ENCODE data around the gene NPAS2.

The NPAS2 gene

DNA sequence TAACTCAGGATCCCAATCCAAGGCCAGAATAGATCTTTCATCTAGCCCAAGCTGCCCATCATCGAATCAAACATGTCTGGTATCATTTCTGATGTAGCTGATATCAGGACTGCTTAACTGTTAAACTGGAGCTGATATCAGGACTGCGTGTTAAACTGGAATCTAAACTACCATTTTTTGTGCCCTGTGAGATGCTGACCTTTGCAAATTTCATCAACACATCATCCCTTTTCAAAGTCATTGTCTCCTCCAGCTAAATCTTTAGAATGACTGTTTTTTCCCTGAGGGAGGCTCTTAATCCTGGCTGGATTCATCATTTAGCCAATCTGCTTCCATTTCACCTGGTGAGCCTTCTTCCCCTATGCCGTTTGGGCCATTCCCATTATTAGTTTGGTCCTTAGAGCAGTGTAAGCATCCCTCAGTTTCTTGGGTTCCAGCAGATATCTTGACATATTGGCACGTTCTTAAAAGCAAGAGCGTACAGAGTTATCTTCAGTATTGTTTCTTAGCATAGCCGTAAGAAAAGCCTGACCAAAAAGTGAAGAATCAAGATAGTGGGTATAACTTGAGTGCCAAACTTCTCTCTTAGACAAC is 194.4 kb downstream of the NPAS2 start:
- H3K27ac Mint-ChIP-seq: no peak overlapping the region
- no peak overlapping the region for H3K4me3 Mint-ChIP-seq
- H3K9me3 Mint-ChIP-seq: no peaks in the 10 kb centered on the region
- H3K4me1 Mint-ChIP-seq: no peaks in the 10 kb centered on the region
- H3K36me3 Mint-ChIP-seq (ENCODE audit: low read depth): peaks cover 76% of the 10 kb centered on the region
- TF ChIP-seq, protein P1, sequence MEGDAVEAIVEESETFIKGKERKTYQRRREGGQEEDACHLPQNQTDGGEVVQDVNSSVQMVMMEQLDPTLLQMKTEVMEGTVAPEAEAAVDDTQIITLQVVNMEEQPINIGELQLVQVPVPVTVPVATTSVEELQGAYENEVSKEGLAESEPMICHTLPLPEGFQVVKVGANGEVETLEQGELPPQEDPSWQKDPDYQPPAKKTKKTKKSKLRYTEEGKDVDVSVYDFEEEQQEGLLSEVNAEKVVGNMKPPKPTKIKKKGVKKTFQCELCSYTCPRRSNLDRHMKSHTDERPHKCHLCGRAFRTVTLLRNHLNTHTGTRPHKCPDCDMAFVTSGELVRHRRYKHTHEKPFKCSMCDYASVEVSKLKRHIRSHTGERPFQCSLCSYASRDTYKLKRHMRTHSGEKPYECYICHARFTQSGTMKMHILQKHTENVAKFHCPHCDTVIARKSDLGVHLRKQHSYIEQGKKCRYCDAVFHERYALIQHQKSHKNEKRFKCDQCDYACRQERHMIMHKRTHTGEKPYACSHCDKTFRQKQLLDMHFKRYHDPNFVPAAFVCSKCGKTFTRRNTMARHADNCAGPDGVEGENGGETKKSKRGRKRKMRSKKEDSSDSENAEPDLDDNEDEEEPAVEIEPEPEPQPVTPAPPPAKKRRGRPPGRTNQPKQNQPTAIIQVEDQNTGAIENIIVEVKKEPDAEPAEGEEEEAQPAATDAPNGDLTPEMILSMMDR (IDR thresholded peaks at IDR 0.05; ENCODE audit: unreplicated experiment in 3 of 3): no peak
- H3K27me3 Mint-ChIP-seq (ENCODE audit: low read depth): no peaks in the 10 kb centered on the region

DNA sequence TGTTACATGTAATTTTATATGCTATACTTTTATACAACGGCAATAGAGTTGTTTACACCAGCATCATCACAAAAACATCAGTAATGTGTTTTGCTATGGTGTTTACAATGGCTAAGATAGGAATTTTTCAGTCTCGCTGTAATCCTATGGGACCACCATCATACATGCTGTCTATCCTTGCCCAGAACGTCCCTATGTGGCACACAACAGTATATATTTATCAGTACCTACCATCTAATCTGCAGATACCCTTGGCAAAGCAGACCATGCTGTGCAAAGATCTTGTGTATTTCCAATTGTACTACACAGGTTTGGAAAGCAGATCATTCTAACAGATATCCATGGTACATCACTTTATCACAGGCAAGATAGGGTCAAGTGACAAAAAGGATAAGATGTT is 197.4 kb downstream of the NPAS2 start:
- no peak overlapping the region for H3K27ac Mint-ChIP-seq
- H3K36me3 Mint-ChIP-seq (ENCODE audit: low read depth): peaks cover 77% of the 10 kb centered on the region

DNA sequence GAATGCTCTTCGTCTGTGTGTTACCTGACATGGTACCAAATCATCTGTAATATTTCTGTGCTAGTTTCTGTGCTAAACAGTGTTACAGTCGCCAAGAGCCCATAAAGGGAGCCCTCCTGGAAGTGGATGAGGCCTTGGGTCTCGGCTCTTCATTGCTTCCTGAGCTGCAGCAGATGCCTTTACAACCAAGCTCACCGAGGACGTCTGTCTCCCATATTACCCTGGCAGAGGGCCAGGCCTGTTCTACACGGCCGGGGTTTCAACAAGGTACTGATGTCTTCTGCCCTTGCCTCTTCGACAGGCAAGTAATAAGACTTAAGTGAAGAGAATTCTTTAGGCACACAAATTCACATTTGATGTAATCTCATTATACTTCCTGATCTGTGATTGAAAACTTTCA is 199.0 kb downstream of the NPAS2 start:
- TF ChIP-seq, protein P1 (IDR thresholded peaks at IDR 0.05; ENCODE audit: unreplicated experiment in 3 of 3): no peak
- H3K36me3 Mint-ChIP-seq (ENCODE audit: low read depth): peaks cover 73% of the 10 kb centered on the region
- H3K4me3 Mint-ChIP-seq: no peak overlapping the region
- H3K27ac Mint-ChIP-seq: peak overlapping the region in 1 of 3 experiments; percentile 46
- no peaks in the 10 kb centered on the region for H3K4me1 Mint-ChIP-seq
- H3K9me3 Mint-ChIP-seq: no peaks in the 10 kb centered on the region
- no peaks in the 10 kb centered on the region for H3K27me3 Mint-ChIP-seq (ENCODE audit: low read depth)

More for the DNA sequence above, 197.4 kb downstream of the NPAS2 start:
- no peaks in the 10 kb centered on the region for H3K4me1 Mint-ChIP-seq
- no peaks in the 10 kb centered on the region for H3K27me3 Mint-ChIP-seq (ENCODE audit: low read depth)
- no peaks in the 10 kb centered on the region for H3K9me3 Mint-ChIP-seq
- no peak overlapping the region for H3K4me3 Mint-ChIP-seq
- TF ChIP-seq, protein P1 (IDR thresholded peaks at IDR 0.05; ENCODE audit: unreplicated experiment in 3 of 3): no peak

DNA sequence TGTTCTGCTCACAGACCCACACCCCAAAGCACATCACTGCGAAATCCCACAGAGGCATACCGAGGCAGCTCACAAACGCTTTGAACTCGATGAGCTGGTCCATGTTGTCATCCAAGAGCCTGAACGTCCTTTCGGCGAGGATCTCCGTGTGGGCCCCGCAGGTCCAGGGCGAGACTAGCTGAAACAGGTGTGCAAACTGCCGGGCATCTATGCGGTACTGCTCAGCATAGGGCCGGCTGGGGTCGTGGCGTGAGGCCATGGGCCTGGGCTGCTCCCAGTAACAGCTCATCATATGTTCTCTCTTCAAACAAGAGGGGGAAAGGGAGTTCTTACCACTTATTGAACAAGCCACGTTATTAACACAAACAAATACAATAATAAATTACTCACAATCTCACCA is 202.3 kb downstream of the NPAS2 start:
- TF ChIP-seq, protein P1 (IDR thresholded peaks at IDR 0.05; ENCODE audit: unreplicated experiment in 3 of 3): no peak
- no peak overlapping the region for H3K4me3 Mint-ChIP-seq
- H3K27me3 Mint-ChIP-seq (ENCODE audit: low read depth): no peaks in the 10 kb centered on the region
- H3K9me3 Mint-ChIP-seq: no peaks in the 10 kb centered on the region
- no peaks in the 10 kb centered on the region for H3K4me1 Mint-ChIP-seq
- no peak overlapping the region for H3K27ac Mint-ChIP-seq
- peaks cover 64% of the 10 kb centered on the region for H3K36me3 Mint-ChIP-seq (ENCODE audit: low read depth)

DNA sequence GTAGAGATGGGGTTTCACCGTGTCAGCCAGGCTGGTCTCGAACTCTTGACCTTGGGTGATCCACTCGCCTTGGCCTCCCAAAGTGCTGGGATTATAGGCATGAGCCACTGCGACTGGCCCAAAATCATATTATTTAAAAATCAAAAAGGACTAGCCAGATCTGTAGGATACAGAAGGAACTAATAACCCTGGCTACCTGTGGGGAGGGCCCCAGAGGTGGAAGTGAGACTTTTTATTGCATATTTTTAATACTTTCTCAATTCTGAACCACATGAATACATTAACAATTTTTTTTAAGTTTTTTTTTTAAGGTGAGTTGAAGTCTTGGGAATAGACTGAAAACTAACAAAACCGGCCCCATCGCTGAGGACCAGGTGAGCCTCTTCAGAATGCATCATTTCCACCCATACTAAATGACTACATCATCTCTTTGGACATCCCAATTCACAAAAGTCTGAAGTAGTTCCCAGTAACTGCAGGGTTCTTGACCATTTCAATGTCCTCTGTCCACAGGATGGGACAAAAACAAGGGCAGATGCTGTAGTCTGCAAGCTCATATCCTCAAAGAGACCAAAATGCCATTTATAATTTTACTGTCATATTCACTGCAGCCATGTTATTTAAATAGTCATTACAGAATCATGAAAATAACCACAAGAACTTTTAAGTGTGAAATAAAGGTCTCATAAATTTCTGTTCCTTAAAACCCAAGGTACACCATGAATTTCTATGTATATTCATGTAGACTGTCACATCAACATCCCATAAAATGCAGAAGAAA is 203.6 kb downstream of the NPAS2 start:
- Mint-ChIP-seq H3K9me3 (no peaks in the 10 kb centered on the region), H3K4me3 (no peak overlapping the region)
- TF ChIP-seq, protein P1 (IDR thresholded peaks at IDR 0.05; ENCODE audit: unreplicated experiment in 3 of 3): no peak

DNA sequence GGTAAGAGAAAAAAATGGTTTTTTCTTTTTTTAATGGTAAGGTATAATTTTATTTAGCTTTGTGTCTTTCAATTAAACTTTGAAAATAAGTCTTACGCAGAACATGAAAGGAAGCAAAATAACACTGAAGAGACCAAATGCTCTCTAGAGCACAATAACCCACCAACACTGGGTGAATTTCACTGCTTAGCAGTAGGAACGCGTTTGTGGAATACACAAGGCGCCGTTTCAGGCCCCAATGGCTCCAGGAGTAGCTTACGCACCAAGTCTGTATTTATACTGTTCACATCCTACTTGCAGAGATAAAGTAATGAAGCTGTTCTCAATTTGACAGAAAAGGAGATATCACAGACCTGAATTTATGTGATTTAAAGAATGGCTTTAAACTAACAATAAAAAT is 205.6 kb downstream of the NPAS2 start:
- Mint-ChIP-seq H3K36me3 (ENCODE audit: low read depth) (peaks cover 60% of the 10 kb centered on the region), H3K27me3 (ENCODE audit: low read depth) (no peaks in the 10 kb centered on the region)
- TF ChIP-seq, protein P1 (IDR thresholded peaks at IDR 0.05; ENCODE audit: unreplicated experiment in 3 of 3): no peak

More for the DNA sequence above, 203.6 kb downstream of the NPAS2 start:
- H3K27ac Mint-ChIP-seq: no peak overlapping the region
- H3K36me3 Mint-ChIP-seq (ENCODE audit: low read depth): peaks cover 53% of the 10 kb centered on the region
- H3K27me3 Mint-ChIP-seq (ENCODE audit: low read depth): no peaks in the 10 kb centered on the region
- H3K4me1 Mint-ChIP-seq: no peaks in the 10 kb centered on the region

More for the DNA sequence above, 205.6 kb downstream of the NPAS2 start:
- H3K4me3 Mint-ChIP-seq: no peak overlapping the region
- no peaks in the 10 kb centered on the region for H3K9me3 Mint-ChIP-seq
- H3K4me1 Mint-ChIP-seq: no peaks in the 10 kb centered on the region
- no peak overlapping the region for H3K27ac Mint-ChIP-seq
